ENCODE results near the gene STXBP6.
"Not testable (repeated sequence)": the region's sequence is repeated elsewhere in the genome, so short reads cannot be mapped to it uniquely, and the experiment has no call there.

Gene STXBP6

DNA sequence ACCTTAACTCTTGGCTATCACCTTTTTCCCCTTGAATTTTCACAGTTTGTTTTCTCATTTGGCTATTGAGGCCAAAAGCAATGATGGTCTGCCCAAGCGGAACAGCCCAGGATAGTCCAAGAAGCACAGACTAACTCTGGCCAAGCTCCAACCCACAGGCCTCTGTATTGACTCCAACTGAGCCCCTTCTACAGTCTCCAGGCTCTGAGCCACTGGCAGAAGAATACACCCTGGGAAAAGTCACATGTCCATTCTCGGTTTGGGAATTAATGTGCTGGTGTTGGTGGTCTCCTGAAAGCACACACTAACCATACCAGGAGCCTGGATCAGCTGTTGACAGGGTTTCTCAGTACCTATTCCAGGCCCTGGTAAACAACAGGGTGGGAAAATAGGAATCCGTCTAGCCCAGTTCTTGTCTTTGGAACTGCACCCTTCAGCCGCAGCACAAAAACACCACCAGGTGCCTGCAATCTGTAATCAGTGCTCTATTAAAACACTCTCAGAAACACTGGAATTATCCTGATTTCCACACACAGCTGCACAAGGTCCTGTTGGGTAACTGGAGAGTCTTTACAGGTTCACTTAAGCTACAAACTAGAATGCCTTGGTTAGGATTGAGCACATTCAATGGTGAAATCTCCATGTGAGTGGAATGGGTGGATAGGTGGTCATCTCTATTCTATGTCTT is 63.6 kb downstream of the STXBP6 start:
- DNase-seq (ENCODE audit: low read depth), result no peak

DNA sequence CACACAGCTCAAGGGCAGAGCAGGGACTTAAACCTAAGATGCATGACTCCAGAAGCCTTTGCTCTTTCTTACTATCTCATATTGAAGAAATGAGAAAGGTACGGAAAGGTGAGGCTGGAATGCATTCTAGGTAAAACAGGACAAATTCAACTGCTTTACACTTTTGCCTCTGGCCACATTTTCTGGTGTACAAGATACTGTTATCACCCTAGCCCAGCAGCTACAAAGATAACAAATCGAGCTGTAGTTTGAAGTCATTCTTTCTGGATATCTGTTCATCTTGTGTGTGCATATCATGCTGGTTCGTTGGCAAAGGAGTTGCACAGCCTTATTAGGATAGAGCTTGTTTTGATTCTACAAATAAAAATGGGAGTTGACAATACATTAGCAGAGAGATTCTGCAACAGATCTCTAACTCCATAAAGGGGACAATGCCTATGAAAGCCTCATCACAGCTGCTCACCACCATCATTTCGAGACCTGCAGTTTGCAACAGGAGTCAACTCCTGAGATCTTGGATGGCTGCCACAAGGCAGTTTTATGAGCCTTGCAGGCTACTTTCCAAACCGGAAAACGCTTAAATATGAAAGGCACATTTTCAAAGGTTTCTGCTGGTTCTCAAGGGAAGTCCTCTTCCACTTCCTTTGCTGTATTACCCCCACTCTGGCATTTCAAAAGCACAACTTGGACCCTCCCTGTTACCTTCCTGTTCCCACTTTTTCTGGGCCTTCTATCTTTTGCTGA is 64.9 kb downstream of the STXBP6 start:
- no peak for DNase-seq (ENCODE audit: low read depth)

DNA sequence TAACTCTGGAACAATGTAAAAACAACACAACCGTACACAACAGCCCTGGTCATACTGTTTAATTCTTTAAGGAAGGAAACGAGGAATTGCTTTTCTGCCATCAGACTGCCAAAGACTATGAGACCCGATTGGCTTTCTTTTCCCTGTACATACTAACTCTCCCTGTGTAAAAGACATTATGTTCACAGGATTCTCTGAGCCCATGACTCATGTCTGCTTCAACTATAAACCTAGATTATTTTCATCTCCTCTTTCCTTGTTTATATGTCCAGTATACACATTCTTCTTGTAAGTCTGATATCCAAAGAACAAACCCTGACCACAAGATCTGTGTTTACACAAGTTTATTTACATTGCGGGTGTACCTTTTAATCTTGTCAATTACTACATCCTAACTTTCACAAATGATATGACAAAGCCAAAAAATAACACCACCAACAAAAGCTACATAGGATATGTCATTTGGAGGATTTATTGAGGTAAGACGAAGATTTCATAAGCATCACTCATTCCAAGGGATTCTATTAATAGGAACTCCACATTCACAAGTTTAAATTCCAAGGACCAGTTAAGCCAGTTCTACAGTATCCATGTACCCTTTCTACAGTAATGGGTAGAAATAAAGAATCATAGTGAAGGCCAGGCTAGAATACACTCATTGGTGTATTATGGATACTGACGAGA is 67.3 kb downstream of the STXBP6 start:
- DNase-seq (ENCODE audit: low read depth), result no peak

GRCh38 chr14:24979725-24980239 is 70.2 kb downstream of the STXBP6 start:
- no peak for DNase-seq (ENCODE audit: low read depth)

DNA sequence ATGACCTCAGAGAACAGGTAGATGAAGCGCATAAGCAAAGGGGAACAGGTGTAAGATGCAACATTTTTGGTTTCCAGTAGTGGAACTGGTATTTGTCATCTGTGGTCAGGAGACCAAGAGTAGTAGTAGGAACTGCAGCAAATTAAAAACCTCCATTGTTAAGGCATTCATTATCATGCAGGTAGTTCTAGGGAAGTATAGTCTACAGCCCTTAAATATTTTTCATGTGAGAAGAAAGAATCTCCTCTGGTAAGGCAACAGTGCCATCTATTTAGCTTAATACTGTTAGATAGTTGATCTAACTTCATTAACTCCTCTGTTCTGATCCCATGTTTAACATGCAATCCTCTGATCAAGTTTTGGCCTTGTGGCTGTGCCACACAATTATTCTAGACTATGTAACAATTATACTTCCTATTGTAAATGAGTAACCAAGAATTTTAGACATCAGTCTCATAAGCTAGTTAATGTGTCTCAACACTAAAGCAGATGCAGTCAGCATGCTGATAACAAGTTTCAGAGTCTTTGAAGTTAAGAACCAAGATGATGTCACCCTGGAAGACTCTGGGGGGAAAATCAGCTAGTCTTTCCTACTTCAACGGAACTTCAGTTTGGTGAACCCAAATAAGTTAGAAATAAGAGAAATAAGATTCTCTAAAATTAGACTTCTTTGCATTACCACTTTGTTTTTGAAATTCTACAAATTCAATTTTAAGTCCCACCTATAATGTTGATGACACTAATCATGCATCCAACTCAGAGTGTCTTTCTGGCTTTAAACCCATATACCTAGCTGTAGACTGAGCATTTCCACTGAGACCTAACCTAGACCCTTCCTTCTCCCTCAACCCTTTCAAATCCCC is 70.9 kb downstream of the STXBP6 start:
- no peak for DNase-seq (ENCODE audit: low read depth)

- DNase-seq (ENCODE audit: low read depth), result no peak
Observed at GRCh38 chr14:24976602-24977001, 73.3 kb downstream of the STXBP6 start.

- no peak for DNase-seq (ENCODE audit: low read depth)
Observed at GRCh38 chr14:24975393-24975792, 74.6 kb downstream of the STXBP6 start.

GRCh38 chr14:24974591-24975374 is 75.2 kb downstream of the STXBP6 start:
- DNase-seq (ENCODE audit: low read depth), result no peak

DNA sequence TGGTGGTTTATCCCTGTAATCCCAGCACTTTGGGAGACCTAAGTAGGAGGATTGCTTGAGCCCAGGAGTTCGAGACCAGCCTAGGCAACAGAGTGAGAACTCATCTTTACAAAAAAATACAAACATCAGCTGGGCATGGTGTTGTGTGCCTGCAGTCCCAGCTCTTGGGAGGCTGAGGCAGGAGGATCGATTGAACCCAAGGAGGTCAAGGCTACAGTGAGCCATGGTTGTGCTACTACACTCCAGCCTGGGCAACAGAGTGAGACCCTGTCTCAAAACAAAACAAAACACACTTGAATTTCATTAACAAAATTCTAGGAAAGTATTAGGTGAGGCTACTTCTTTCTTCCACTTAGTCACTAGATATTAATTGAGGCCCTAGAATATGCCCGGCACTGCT is 77.1 kb downstream of the STXBP6 start:
- DNase-seq (ENCODE audit: low read depth), result no peak

DNA sequence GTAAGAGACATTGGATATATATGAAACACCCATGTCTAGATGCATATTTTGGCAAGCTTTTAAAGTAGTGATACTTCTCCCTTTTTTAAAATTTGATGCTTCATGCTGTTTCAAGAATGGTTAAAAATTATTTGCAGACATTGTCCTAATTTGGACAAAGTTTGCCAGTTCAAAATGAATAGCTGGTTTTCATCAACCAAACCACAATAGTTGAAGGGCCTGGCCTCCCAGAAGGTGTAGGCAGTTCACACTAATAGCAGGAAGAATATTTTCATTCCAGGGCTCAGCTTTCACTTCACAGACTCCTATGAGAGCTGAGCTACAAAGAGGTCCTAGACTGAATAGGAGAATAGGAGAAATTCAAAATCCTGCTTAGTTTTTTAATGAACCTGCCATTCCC is 78.7 kb downstream of the STXBP6 start:
- no peak for DNase-seq (ENCODE audit: low read depth)

DNA sequence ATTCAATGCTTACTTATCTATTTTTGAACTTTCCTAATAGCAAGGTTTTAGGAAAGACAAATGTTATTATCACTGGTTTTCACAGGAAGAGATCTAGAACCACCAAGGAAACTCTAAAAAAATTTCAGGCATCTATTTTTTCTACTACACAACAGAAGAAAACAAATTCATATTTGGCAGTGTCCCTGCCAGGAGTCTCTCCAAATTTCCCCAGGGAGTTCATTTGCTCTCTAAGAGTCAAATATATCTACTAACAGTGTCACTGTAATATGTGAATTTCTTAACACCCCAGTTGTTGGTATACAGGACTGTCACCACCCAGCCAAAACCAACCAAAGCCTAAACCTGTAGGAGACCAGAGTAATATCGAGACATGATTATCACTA is 83.4 kb downstream of the STXBP6 start:
- no peak for DNase-seq (ENCODE audit: low read depth)

GRCh38 chr14:24965934-24966578 is 83.9 kb downstream of the STXBP6 start:
- DNase-seq (ENCODE audit: low read depth), result no peak

DNA sequence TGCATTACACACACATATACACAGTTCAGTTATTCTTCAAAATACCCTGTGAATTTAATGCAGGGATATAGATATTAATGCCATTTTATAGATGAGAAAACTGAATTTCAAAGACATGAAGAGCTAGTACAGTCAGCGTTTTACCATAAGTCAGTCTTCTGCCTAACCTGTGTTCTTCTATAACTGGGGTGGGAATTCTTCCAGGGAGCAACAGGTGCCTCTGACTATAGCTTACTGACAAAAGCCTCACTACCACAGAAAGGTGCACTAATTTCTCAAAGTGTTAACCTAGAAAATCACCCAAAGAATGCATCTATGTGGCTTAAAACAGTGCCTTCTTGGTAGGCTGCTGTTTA is 84.4 kb downstream of the STXBP6 start:
- no peak for DNase-seq (ENCODE audit: low read depth)

GRCh38 chr14:24964591-24964990 is 85.4 kb downstream of the STXBP6 start:
- DNase-seq (ENCODE audit: low read depth), result no peak

DNA sequence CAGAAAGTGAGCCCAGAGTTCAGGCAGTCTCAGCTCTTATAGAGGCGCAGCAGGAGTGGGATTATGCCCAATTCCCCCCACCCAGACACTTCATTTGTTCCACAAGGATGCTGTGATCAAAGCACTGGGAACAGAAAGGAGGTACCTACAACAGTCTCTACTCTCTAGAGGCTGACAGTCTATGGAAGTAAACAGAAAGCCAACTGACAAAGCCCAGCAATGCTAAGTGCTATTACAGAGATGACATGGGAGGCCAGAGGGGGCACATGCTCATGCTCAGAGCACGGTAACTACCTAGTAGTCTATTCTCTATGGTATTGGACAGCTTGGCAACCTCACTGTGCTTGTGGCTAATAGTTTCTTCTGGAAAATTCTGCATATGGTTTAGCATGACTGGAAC is 85.9 kb downstream of the STXBP6 start:
- DNase-seq (ENCODE audit: low read depth), result no peak

- not testable (repeated sequence) for DNase-seq (ENCODE audit: low read depth)
Observed at GRCh38 chr14:24962118-24962517, 87.8 kb downstream of the STXBP6 start.

GRCh38 chr14:24960816-24961215 is 89.1 kb downstream of the STXBP6 start:
- DNase-seq (ENCODE audit: low read depth), result no peak

DNA sequence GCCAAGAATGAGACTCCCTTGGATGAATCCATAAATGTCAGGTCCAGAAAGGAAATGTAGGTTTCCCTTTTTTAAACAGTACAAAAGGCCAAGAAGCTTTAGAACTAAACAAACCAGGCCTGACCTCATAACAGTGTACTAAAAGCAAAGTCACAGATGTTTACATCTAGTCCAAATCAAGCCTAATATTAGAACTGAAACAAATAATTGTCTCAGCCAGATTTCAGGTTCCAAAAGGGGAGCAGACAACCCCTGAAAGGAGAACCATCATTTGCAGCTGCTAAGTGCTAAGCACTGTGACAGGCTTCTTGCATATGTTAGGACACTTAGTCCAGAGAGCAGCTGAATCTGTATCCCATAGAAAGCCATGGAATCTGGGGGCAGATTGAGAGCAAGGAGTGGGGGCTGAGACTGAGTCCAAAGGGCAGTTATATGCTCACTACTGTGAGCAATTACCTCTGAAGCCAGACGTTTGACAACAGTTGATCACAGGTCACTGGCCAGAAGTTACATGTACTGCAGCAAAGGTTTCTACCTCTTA is 90.1 kb downstream of the STXBP6 start:
- DNase-seq (ENCODE audit: low read depth), result no peak

- DNase-seq (ENCODE audit: low read depth), result no peak
Observed at GRCh38 chr14:24958271-24958670, 91.7 kb downstream of the STXBP6 start.

DNA sequence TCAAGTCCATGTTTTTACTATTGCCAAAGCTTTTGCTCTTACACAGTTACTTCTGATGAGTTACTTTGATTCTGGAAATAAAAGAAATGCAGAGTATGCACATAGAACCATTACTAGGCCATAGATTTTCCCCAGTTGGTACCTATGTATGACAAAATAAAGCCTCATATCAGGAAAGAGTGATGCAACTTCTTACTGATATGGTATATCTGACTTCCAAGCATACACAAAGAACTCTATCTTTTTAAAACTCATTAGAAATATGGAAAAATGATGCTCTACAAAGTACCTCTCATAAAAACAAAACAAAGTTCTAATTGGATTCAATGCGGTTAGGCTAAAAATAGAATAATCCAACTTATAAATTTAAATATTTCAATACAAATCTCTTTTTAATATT is 92.1 kb downstream of the STXBP6 start:
- DNase-seq (ENCODE audit: low read depth), result no peak

DNA sequence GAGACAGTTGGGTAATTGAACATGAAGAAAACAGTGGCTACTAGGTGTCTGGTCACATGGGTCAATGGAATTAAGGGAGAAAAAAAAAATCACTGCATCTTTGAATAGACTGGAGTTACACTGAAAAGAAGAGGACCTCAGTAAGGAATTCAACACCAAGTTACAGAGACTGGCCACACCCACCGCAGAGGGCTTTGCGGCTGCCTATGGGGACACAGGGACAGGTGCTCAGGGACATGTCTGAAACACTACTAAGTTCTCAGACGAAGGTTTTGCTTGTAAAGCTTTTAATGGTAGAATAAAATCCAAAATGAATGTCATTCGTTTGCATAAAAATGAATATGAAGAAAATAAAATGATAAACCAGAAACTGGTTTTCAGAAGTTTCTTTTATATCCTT is 93.8 kb downstream of the STXBP6 start:
- no peak for DNase-seq (ENCODE audit: low read depth)
